ENCODE measurements around the gene COL4A6.

COL4A6 gene

DNA sequence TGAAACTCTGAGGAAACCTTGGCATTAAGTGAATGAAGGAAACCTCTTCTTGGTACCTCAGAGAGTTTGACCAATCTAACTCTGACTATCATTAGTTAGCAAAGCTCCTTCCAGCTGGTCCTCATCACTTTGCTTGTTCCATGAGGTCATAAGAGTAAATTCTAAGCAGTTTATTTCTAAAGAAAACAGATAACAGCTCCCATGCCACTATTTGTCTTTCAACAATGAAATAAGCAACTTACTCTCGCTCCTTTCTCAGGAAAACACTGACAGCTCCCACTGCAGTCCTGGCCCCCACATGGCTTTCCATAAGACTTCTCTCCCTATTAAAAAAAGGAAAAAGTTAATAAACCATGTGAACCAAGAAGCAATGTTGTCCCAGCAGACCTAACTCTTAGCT is 127.7 kb downstream of the COL4A6 start:
- ChIA-PET POLR2A (interaction anchor here (1.0 kb wide), 1 partner anchor 129 kb away, joined by 3 read pairs; the partner anchor contains the start of gene COL4A5), CTCF (interaction anchor here (0.7 to 1.0 kb wide), 3 partner anchors 10 to 111 kb away, joined by 3 read pairs; no protein-coding TSS in a partner anchor)
- peaks cover 10% of the 10 kb centered on the region; the same call in 1 of the 2 replicates for H3K4me1 ChIP-seq (ENCODE audit: control insufficient read depth, insufficient read depth, low read length)

DNA sequence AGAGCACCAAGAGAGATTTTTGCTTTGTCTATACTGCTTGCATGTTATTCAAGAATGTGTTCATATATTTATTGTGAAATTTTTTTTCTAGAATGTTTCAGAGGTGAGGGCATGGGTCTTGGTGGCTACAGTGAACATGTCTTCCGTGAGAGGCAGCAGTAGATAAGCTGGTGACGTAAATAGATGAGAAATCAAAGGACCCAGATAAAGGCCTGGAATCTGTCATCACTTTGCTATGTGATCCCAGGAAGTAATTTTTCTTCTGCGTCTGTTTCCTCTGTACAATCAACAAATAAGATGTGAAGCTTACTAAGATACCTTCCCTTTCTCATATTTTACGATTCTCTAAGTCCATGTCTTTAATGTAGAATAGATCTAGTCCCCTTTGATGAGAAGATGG is 129.1 kb downstream of the COL4A6 start:
- POLR2A ChIA-PET: no interaction called here
- CTCF ChIA-PET: no interaction called here
- Histone ChIP-seq H3K4me1 (ENCODE audit: control insufficient read depth, insufficient read depth, low read length) (peaks cover 10% of the 10 kb centered on the region; the same call in 1 of the 2 replicates), H3K36me3 (ENCODE audit: control insufficient read depth in 2 of 2, insufficient read depth in 1 of 2, low read length in 2 of 2) (no peaks in the 10 kb centered on the region), H3K9me3 (ENCODE audit: control insufficient read depth, insufficient read depth, low read depth, low read length) (no peaks in the 10 kb centered on the region), H3K27ac (ENCODE audit: extremely low read depth, low read depth, low read length) (no peak overlapping the region), H3K4me3 (ENCODE audit: low read depth, low read length) (no peak overlapping the region)
- TF ChIP-seq ZNF449 (tag by site-specific recombination; IDR thresholded peaks at IDR 0.05) (no peak), ZNF169 (tag by site-specific recombination; IDR thresholded peaks at IDR 0.05) (no peak), ZNF785 (tag by site-specific recombination; IDR thresholded peaks at IDR 0.05) (no peak), FEZF1 (tag by site-specific recombination; IDR thresholded peaks at IDR 0.05) (peak; percentile 32; the same call in 1 of the 2 replicates), ZNF629 (tag by site-specific recombination; IDR thresholded peaks at IDR 0.05) (peak; percentile 64), SP2 (tag by site-specific recombination; IDR thresholded peaks at IDR 0.05) (no peak), ZNF777 (tag by site-specific recombination; IDR thresholded peaks at IDR 0.05; ENCODE audit: borderline replicate concordance) (no peak), TRIM28 (IDR thresholded peaks at IDR 0.05; ENCODE audit: borderline replicate concordance, low read length) (peak; percentile 56; the same call in 1 of the 2 replicates), ZNF311 (tag by site-specific recombination; IDR thresholded peaks at IDR 0.05; ENCODE audit: borderline replicate concordance) (no peak), HOXD13 (CRISPR knock-in tag; IDR thresholded peaks at IDR 0.05; ENCODE audit: borderline replicate concordance) (no peak), ZNF843 (tag by site-specific recombination; IDR thresholded peaks at IDR 0.05) (peak; percentile 73), YY1 (tag by site-specific recombination; IDR thresholded peaks at IDR 0.05) (no peak), ZNF555 (tag by site-specific recombination; conservative IDR thresholded peaks at IDR 0.05) (no peak), ZXDB (tag by site-specific recombination; IDR thresholded peaks at IDR 0.05) (peak; percentile 78), ZNF2 (tag by site-specific recombination; IDR thresholded peaks at IDR 0.05) (no peak), ZNF391 (tag by site-specific recombination; IDR thresholded peaks at IDR 0.05; ENCODE audit: borderline replicate concordance, low read depth) (no peak), ZBTB21 (tag by site-specific recombination; IDR thresholded peaks at IDR 0.05) (peak; percentile 46; the same call in 1 of the 2 replicates), ZNF677 (tag by site-specific recombination; IDR thresholded peaks at IDR 0.05) (no peak), ZNF175 (tag by site-specific recombination; IDR thresholded peaks at IDR 0.05) (no peak)

More for the DNA sequence above, 127.7 kb downstream of the COL4A6 start:
- Histone ChIP-seq H3K36me3 (ENCODE audit: control insufficient read depth in 2 of 2, insufficient read depth in 1 of 2, low read length in 2 of 2) (no peaks in the 10 kb centered on the region), H3K4me3 (ENCODE audit: low read depth, low read length) (no peak overlapping the region), H3K9me3 (ENCODE audit: control insufficient read depth, insufficient read depth, low read depth, low read length) (no peaks in the 10 kb centered on the region), H3K27ac (ENCODE audit: extremely low read depth, low read depth, low read length) (no peak overlapping the region)
- TF ChIP-seq MZF1 (tag by site-specific recombination; IDR thresholded peaks at IDR 0.05; ENCODE audit: borderline replicate concordance) (no peak), ZNF280C (tag by site-specific recombination; IDR thresholded peaks at IDR 0.05) (no peak), ZNF629 (tag by site-specific recombination; IDR thresholded peaks at IDR 0.05) (peak; percentile 33; the same call in 1 of the 2 replicates), PRDM10 (tag by site-specific recombination; IDR thresholded peaks at IDR 0.05) (peak; percentile 35), ZNF544 (tag by site-specific recombination; IDR thresholded peaks at IDR 0.05) (no peak), FEZF1 (tag by site-specific recombination; IDR thresholded peaks at IDR 0.05) (0 out of 2 replicates have a peak, but pooled peaks have one; percentile 22)
